T-helper 17 cell (primary cell): ENCODE measurements around the gene PDZK1. TPM values are rescaled to one million over a fixed set of nuclear protein-coding genes. Genes with fewer than 3 reads are reported as not detected.
"Not testable (repeated sequence)": the region's sequence is repeated elsewhere in the genome, so short reads cannot be mapped to it uniquely, and the experiment has no call there.

Source experiments
- ATAC-seq: fragments of 150-1000 bp; cut with Tn5 transposase; 2 replicates; pipeline ENCODE4 v1.10.0; 2021; ENCODE audit warnings: mild to moderate bottlenecking, moderate library complexity
- DNase-seq, 3 donors: peaks; one replicate each; pipeline versions ENCODE4 v3.0.0 to v3.0.0-alpha.2; 2020 to 2021
- H3K9me3 ChIP-seq: one replicate; pipeline ENCODE4 v1.7.0; 2013; ENCODE audit warnings: low read length, mild to moderate bottlenecking; ENCODE audit not compliant: control insufficient read depth, poor library complexity, severe bottlenecking
- H3K27ac Mint-ChIP-seq: one replicate; pipeline ENCODE4 v1.8.0; 2022; ENCODE audit warnings: mild to moderate bottlenecking, moderate library complexity, mixed read lengths
- H3K27me3 Mint-ChIP-seq: one replicate; pipeline ENCODE4 v1.8.0; 2022; ENCODE audit warnings: mixed read lengths
- H3K36me3 Mint-ChIP-seq: one replicate; pipeline ENCODE4 v1.8.0; 2022; ENCODE audit warnings: low read depth, mixed read lengths
- H3K4me1 Mint-ChIP-seq: one replicate; pipeline ENCODE4 v1.8.0; 2022; ENCODE audit warnings: mild to moderate bottlenecking, mixed read lengths
- H3K4me3 Mint-ChIP-seq: one replicate; pipeline ENCODE4 v1.8.0; 2022; ENCODE audit warnings: mild to moderate bottlenecking, moderate library complexity, mixed read lengths
- total RNA-seq, 4 donors: library from RNA in 2 of 4; stranded (reverse) in 2 of 4; gene quantifications; one replicate each; pipeline ENCODE4 v1.2.3 and lab custom pipeline; 2022 to 2026

PDZK1 gene
- total RNA-seq, 2 donors from 2014 or later = 0.55 TPM; not detected in 1

- no peak overlapping the region for H3K4me3 Mint-ChIP-seq
- H3K9me3 ChIP-seq = no peaks in the 10 kb centered on the region
- H3K36me3 Mint-ChIP-seq = no peaks in the 10 kb centered on the region
- DNase-seq = no peak
- peaks cover 11% of the 10 kb centered on the region for H3K27me3 Mint-ChIP-seq
- peaks cover 5% of the 10 kb centered on the region for H3K4me1 Mint-ChIP-seq
- H3K27ac Mint-ChIP-seq = no peak overlapping the region
- no peak for ATAC-seq
These were observed 5.1 kb downstream of the PDZK1 start for GRCh38 chr1:145702052-145702451.

DNA sequence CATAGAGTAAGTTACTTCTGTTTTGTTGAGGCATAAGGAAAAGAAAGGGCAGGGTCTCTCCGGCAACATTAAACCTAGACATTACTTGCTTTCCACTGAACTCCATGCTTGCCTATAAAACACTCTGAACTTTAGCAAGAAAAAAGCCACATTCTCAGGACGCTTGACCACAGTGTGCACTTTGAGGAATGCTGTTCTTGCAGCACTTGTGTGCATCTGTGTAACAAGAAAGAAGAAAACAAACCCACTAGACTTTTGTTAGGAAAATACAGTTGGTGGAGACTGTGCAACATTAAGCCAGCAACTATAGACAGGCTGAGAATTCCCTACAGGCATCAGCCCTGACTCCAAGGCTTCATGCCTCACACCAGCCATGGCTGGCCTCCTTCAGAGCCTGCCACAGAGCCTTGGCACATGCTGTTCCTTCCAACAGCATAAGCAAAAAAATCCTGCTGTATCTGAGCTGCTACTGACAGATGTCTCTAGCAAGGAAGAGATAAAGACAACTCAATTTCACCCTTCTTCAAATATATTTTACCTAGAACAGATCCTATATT lies 5.8 kb downstream of the PDZK1 start:
- DNase-seq (no peak), ATAC-seq (no peak)
- H3K27me3 Mint-ChIP-seq = peaks cover 17% of the 10 kb centered on the region
- H3K27ac Mint-ChIP-seq = no peak overlapping the region
- H3K4me3 Mint-ChIP-seq = no peak overlapping the region
- no peaks in the 10 kb centered on the region for H3K9me3 ChIP-seq
- peaks cover 5% of the 10 kb centered on the region for H3K4me1 Mint-ChIP-seq
- H3K36me3 Mint-ChIP-seq = no peaks in the 10 kb centered on the region

DNA sequence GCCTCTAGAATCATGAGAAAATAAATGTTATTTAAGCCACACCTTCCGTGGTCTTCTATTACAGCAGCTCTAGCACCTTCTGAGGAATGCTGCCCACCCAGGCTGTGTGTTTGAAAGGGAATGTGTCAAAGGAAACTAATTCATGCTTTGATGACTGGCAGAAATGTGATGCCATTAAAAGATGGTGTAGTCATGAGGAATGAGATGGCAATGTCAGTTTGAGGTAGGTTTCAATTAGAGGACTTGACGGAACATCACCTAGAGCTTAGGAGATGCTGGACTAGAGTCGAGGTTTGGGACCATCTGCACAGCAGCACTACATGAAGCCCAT lies 10.6 kb downstream of the PDZK1 start:
- H3K27ac Mint-ChIP-seq = no peak overlapping the region
- H3K4me3 Mint-ChIP-seq = no peak overlapping the region
- H3K4me1 Mint-ChIP-seq = peaks cover 10% of the 10 kb centered on the region
- no peaks in the 10 kb centered on the region for H3K36me3 Mint-ChIP-seq
- no peaks in the 10 kb centered on the region for H3K9me3 ChIP-seq
- H3K27me3 Mint-ChIP-seq = peaks cover 17% of the 10 kb centered on the region
- ATAC-seq = no peak
- DNase-seq = no peak

GRCh38 chr1:145695821-145696629 lies 11.1 kb downstream of the PDZK1 start:
- Mint-ChIP-seq H3K27ac (no peak overlapping the region), H3K27me3 (peaks cover 17% of the 10 kb centered on the region), H3K36me3 (no peaks in the 10 kb centered on the region), H3K4me3 (no peak overlapping the region), H3K4me1 (peaks cover 10% of the 10 kb centered on the region)
- no peak for DNase-seq
- H3K9me3 ChIP-seq = no peaks in the 10 kb centered on the region
- no peak for ATAC-seq

- H3K4me1 Mint-ChIP-seq = peaks cover 23% of the 10 kb centered on the region
- H3K9me3 ChIP-seq = no peaks in the 10 kb centered on the region
- DNase-seq (no peak), ATAC-seq (no peak)
- H3K27ac Mint-ChIP-seq = no peak overlapping the region
- H3K4me3 Mint-ChIP-seq = no peak overlapping the region
- peaks cover 8% of the 10 kb centered on the region for H3K27me3 Mint-ChIP-seq
- H3K36me3 Mint-ChIP-seq = no peaks in the 10 kb centered on the region
These were observed 14.3 kb downstream of the PDZK1 start for GRCh38 chr1:145692785-145693443.

GRCh38 chr1:145690587-145691558 lies 16.3 kb downstream of the PDZK1 start:
- Mint-ChIP-seq H3K27ac (peak overlapping the region; percentile 89), H3K4me1 (peaks cover 23% of the 10 kb centered on the region), H3K27me3 (no peaks in the 10 kb centered on the region), H3K4me3 (peak overlapping the region; percentile 65), H3K36me3 (no peaks in the 10 kb centered on the region)
- DNase-seq (no peak), ATAC-seq (peak; percentile 77)
- no peaks in the 10 kb centered on the region for H3K9me3 ChIP-seq

DNA sequence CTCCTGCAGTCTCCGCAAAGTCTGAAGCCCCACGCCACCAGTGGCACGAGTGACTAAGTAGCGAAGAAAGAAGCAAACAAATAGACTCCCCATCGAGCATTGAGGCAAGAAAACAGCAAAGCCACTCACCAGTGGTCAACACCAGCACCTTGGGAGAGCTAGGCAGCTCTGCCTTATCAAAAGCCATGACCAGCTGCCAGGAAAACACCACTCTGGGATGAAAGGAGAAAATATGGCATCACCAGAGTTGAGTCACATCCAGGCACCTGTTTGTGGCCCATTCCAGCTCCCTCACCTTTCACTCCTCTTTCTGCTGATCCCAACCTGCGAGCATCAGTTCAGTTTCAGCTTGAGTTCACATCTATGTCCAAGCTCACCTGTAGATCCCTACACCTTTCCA lies 17.2 kb downstream of the PDZK1 start:
- DNase-seq (no peak), ATAC-seq (no peak)
- Mint-ChIP-seq H3K4me3 (peak overlapping the region; percentile 79), H3K4me1 (peaks cover 18% of the 10 kb centered on the region), H3K27ac (peak overlapping the region; percentile 89), H3K36me3 (no peaks in the 10 kb centered on the region), H3K27me3 (no peaks in the 10 kb centered on the region)
- H3K9me3 ChIP-seq = no peaks in the 10 kb centered on the region

DNA sequence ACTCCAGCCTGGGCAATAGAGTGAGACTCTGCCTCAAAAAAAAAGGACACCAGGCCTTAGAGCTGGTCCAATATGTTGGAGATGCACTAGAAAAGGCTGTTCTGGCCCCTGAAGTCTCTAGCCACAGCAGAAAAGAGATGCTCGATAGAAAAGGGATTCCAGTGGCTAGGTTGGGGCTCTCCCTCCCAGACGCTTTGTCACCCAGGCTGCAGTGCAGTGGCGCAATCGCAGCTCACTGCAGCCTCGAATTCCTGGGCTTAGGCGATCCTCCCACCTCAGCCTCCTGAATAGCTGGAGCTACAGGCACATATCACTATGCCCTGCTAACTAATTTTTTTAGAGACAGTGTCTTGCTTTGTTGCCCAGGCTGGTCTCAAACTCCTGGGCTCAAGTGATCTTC lies 18.2 kb downstream of the PDZK1 start:
- peaks cover 18% of the 10 kb centered on the region for H3K4me1 Mint-ChIP-seq

DNA sequence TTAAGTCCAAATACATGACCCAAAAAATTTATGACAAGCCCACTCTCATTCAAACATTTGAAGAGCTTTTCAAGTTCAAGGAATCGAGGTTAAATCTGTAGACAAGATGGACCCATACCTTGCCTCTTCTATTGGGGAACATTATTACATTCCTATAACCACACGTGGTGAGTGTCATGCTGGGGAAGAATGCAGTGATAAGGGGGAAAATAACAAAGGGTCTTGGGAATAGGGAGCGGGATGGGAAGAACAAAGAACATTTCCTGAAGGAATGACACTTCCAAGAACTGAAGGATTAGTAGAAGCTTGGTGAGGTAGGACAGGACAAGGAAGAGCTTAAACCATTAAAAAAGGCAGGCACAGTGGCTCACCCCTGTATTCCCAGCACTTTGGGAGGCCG lies 18.8 kb downstream of the PDZK1 start:
- H3K9me3 ChIP-seq = no peaks in the 10 kb centered on the region
- H3K27ac Mint-ChIP-seq = peak overlapping the region; percentile 75
- H3K27me3 Mint-ChIP-seq = no peaks in the 10 kb centered on the region
- no peak for ATAC-seq
- DNase-seq = no peak
- H3K4me3 Mint-ChIP-seq = peak overlapping the region; percentile 43
- H3K36me3 Mint-ChIP-seq = no peaks in the 10 kb centered on the region
- H3K4me1 Mint-ChIP-seq = peaks cover 18% of the 10 kb centered on the region

More for the DNA sequence above, 18.2 kb downstream of the PDZK1 start:
- DNase-seq (no peak), ATAC-seq (no peak)
- Mint-ChIP-seq H3K4me3 (no peak overlapping the region), H3K36me3 (no peaks in the 10 kb centered on the region), H3K27me3 (no peaks in the 10 kb centered on the region), H3K27ac (peak overlapping the region; percentile 89)
- H3K9me3 ChIP-seq = no peaks in the 10 kb centered on the region

DNA sequence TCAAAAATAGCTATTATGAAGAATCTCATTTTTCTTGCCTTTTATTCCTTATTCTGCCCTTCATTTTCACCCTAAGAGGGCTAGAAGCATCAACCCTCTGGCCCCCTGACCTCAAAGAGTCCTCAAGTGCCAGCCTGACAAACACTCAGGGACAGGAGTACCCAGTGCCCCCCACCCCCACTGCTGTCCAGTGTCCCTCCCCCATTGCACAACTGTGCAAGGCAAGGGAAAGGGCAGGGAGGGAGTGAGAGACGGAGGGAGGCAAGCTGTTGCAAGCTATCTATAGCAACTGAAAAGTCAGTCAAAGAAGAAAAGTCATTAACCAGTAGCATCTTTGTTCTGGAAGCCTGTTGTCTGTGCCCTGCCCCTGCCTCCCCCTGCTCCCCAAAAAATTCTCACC lies 21.1 kb downstream of the PDZK1 start:
- ATAC-seq, H3K4me3 Mint-ChIP-seq, H3K27me3 Mint-ChIP-seq, H3K36me3 Mint-ChIP-seq, H3K27ac Mint-ChIP-seq, DNase-seq, H3K9me3 ChIP-seq: not testable (repeated sequence)
- peaks cover 18% of the 10 kb centered on the region for H3K4me1 Mint-ChIP-seq

DNA sequence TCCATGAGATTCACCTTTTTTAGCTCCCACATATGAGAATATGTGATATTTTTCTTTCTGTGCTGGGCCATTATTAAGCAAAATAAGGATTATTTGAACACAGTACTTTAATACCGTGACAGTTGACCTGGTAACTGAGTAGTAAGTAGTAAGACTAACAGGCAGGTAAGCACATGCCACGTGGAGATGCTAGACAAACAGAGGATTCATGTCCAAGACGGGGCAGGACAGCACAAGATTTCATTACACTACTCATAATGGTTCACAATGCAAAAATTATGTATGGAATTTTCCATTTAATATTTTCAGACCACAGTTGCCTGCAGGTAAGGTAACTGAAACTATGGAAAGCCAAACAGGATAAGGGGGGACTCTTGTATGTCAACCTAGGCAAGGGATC lies 22.3 kb downstream of the PDZK1 start:
- H3K36me3 Mint-ChIP-seq, H3K9me3 ChIP-seq, ATAC-seq, H3K4me3 Mint-ChIP-seq, DNase-seq, H3K27ac Mint-ChIP-seq, H3K27me3 Mint-ChIP-seq, H3K4me1 Mint-ChIP-seq: not testable (repeated sequence)

GRCh38 chr1:145673217-145673616 lies 34.0 kb downstream of the PDZK1 start:
- H3K4me1 Mint-ChIP-seq = not testable (repeated sequence)

More at GRCh38 chr1:145673217-145673616, 34.0 kb downstream of the PDZK1 start:
- H3K27ac Mint-ChIP-seq, H3K9me3 ChIP-seq, H3K27me3 Mint-ChIP-seq, ATAC-seq, H3K36me3 Mint-ChIP-seq, H3K4me3 Mint-ChIP-seq, DNase-seq: not testable (repeated sequence)
